Hypothalamus (tissue), 51 donors: ENCODE measurements around the gene PPP2R1B.
"Not testable (repeated sequence)": the region's sequence is repeated elsewhere in the genome, so short reads cannot be mapped to it uniquely, and the experiment has no call there.

ENCODE experiments used
- DNase-seq, 51 donors: peaks; one replicate each; lab custom pipeline; 2025; lab: John Stamatoyannopoulos, UW

The PPP2R1B gene

DNA sequence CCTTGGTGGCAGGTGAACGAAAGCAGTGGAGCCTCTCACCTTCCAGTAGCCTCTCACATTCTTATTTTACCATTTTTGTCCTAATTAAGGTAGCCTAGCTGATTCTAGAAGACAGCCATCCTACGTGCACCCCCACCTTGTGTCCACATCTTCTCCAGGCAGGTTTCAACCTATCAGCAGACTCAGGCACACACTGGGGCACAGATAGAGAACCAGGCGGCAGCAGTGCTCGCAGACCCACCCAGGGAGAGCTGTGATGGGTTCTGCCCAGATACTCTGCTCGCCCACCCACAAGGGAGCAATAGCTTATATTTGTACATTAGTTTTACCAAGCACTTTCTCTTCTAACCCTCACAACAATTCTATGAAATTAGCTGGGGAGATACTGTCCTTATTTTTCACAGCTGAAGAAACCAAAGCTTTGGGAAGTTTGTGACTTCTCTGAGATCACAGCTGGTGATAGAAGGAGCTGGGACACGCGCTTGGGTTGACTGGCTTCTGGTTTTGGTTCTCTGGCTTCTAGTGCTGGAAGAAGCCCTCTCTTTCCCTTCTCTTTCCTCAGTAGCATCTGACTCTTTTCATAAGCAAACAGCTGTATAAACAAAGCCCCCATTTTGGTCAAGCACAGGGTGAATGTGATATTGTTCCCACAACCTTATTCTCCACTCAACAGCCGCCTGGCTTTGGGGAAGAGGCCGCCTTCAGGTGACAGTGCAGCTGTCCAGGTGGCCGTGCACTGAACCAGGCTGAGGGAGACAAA lies 36.9 kb downstream of the PPP2R1B start:
- DNase-seq: peak in 2 of 51 donors; percentile 15 to 66

- DNase-seq: peak in 1 of 51 donors; percentile 43
Measured at GRCh38 chr11:111727431-111727830, 38.8 kb downstream of the PPP2R1B start.

- no peak for DNase-seq
Measured at GRCh38 chr11:111726301-111726713, 39.9 kb downstream of the PPP2R1B start.

DNA sequence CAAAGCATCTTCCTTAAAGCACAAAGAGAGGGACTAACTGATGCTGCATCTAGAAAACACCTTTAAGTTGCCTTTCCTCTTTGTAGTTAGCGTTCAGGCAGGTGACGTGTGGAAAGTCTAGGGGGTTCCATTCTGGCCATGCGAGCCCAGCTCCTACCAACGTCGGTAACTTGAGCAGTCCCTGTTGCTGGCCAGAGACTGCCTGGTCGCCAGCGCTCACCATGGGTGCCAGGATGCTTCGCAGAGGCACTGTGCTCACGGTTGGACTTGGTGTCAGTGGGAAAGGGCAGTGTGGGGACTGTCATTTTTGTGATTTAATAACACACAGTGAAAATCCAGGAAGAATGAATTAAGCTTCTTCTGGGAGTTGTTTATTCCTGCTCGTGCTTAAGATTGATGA lies 40.6 kb downstream of the PPP2R1B start:
- no peak for DNase-seq

- no peak for DNase-seq
Measured at GRCh38 chr11:111724615-111725129, 41.5 kb downstream of the PPP2R1B start.

DNA sequence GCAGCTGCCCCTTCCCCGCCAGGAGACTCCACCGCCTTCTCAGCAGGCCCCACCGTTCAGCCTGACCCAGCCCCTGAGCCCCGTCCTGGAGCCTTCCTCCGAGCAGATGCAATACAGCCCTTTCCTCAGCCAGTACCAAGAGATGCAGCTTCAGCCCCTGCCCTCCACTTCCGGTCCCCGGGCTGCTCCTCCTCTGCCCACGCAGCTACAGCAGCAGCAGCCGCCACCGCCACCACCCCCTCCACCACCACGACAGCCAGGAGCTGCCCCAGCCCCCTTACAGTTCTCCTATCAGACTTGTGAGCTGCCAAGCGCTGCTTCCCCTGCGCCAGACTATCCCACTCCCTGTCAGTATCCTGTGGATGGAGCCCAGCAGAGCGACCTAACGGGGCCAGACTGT lies 42.6 kb downstream of the PPP2R1B start:
- DNase-seq: no peak

- no peak for DNase-seq
Measured at GRCh38 chr11:111722501-111722900, 43.7 kb downstream of the PPP2R1B start.

DNA sequence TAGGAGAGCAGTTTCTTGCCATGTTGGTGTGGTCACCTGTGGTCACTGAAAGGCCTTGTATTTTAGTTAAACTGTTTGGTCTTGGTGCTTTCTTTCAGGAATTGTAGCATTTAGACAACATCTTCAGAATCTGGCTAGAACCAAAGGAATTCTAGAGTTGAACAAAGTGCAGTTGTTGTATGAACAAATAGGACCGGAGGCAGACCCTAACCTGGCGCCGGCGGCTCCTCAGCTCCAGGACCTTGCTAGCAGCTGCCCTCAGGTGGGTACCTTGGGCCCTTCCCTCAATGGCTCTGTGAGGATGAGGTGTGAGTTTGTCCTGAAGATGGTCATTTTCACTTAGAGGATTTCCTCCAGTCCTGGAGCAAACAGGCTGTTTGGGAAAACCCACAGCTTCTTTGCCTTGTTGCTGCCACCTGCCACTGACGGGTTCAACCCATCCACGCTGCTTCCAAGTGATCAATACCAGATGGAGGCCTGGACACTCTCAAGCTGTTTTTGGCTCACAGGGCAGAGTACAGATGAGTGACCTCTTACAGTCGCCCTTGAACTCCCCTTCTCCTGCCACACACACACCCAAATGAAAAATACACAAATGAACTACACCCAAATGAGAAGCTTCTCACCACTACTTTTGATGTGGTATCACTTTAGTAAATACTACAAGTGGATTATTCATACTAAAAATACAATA lies 45.2 kb downstream of the PPP2R1B start:
- DNase-seq: no peak

- DNase-seq: no peak
Measured at GRCh38 chr11:111719379-111719778, 46.8 kb downstream of the PPP2R1B start.

DNA sequence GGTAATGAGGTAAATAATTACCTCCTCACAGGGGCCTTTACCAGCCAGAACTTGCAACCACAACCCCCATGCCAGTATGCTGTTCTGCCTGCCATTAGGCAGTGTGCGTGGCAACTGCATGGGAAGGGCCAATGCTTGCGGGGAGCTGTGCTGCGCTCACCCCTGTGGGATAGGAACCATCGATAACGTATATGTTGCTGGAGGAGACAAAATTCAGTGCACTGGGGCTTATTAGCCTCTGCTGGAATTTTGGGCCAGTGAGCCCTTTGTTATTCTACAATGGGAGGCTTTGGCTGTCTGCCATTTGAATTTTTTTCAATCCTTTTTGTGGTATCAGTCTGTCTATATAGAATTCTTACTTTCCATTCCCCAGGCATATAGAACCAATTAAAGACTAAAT lies 47.3 kb downstream of the PPP2R1B start:
- no peak for DNase-seq

GRCh38 chr11:111718436-111718835 lies 47.8 kb downstream of the PPP2R1B start:
- peak in 2 of 51 donors; percentile 34 to 38 for DNase-seq

- DNase-seq: not testable (repeated sequence)
Measured at GRCh38 chr11:111717660-111718059, 48.5 kb downstream of the PPP2R1B start.

DNA sequence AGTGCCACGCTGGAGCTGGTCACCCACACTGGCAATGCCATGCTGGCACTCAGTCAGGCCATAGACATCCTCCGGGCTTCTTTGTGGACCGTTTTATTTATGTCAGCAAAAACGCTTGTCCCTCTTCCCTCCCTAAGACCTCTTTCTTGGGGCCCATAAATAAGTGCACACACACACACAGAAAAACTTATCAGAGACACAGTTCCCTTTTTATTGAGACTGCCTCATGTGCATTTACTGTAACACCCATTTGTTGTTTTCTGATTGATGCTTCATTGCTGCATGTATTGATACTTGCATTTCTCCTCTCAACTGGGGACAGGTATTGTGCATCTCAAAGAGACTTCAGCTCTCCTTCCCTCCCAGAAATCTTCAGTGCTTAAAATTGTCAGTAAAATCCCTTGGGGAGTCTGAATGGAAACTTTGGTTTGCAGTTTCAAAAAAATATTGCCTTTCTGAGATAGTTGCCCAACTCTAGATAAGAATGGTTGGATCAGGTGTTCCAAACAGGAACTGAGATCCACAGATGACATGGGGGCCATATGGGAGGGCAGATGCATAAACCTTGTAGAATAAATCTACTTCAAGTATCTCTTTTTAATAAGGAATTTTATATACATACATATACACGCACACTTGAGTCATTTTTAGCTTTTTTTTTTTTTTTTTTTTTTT lies 50.9 kb downstream of the PPP2R1B start:
- DNase-seq: no peak

DNA sequence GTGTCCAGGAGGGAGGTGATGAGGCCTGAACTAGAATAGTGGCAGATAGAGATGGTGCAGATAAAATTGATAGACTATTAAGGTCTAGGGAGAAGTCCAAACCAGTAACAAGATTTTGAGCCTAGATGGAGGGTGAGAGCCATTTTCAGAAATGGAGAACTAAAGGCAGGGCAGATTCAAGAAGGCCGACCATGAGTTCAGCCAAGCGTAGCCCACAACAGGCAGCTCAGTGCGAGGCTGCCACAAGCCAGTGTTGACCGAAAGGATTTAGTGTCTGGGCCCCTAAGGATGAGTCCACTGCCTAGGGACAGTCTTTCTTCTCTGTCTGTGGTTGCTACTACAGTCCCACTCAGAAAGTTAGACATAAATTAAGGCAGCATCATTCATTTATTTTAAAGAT lies 51.7 kb downstream of the PPP2R1B start:
- DNase-seq: no peak

GRCh38 chr11:111707691-111708067 lies 58.5 kb downstream of the PPP2R1B start:
- no peak for DNase-seq

DNA sequence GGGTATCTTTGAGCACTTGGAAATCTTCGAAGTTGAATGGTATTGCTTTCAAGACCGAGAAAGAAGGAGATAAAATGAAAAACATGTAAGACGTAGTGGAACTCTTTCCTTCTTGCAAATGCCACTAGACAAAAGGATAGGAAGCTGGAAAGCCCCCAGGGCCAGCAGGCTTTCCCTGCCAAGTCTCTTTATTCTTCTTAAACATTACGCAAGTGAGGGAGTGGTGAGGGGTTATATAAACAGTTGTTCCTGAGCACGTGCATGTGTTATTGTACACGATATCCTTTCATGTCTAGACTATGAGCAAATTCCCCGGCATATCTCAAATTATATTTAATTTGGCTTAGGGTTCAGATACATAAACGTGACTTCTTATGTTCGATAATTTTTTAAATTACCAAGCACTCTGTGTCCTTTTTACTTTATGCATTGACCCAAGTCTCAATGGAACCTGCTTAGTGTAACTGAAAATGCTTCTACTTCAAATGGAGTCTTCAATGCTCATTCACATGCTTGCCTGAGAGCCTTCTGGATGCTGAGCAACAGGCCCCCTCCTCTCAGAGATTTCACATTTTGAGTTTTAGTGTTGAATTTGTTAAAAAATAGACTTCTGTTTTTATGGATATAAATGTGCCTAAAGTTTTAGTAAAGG lies 59.0 kb downstream of the PPP2R1B start:
- DNase-seq: peak in 7 of 51 donors; percentile 7 to 48 (median 12)

- DNase-seq: no peak
Measured at GRCh38 chr11:111703576-111703975, 62.6 kb downstream of the PPP2R1B start.

DNA sequence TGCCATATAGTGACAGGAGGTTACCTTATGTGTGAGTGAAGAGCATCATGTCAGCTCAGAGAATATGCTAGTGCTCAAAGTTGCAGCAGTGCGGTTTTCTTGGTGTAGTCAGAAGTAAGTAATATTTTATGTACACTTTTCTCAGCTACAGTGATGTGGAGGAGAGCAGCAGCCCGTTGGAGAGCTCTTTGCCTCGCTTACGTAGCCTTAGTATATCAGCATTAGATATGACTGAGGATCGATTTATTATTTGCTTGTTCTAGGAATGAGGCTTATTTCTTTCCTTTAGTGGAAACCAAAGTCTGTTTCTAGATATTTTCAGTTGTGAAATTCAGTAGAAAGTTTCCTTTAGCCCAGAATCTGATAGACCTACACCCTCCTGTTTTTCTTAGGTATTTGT lies 63.6 kb downstream of the PPP2R1B start:
- no peak for DNase-seq

GRCh38 chr11:111700162-111700561 lies 66.0 kb downstream of the PPP2R1B start:
- no peak for DNase-seq

- no peak for DNase-seq
Measured at GRCh38 chr11:111699579-111700156, 66.5 kb downstream of the PPP2R1B start.
